Ovary (tissue), 9 donors: Measurements from ENCODE around the gene FGGY. TPM values are rescaled to one million over a fixed set of nuclear protein-coding genes. Genes with fewer than 3 reads are reported as not detected.

Experiments
- DNase-seq, 5 donors: peaks; one replicate each; pipeline ENCODE4 v3.0.0-alpha.2; 2019 to 2020
- H3K27ac ChIP-seq, 2 donors: fragments of 200-600 bp; one replicate each; pipeline versions ENCODE4 v1.5.1 to v1.8.0; 2019 to 2022
- H3K27me3 ChIP-seq: fragments of 200-600 bp; one replicate; pipeline ENCODE4 v1.8.0; 2022
- H3K36me3 ChIP-seq: fragments of 200-600 bp; sonication (generic); one replicate; pipeline ENCODE4 v1.5.1; 2019
- H3K4me1 ChIP-seq: one replicate; pipeline ENCODE4 v1.8.1; 2013; ENCODE audit warnings: mild to moderate bottlenecking, moderate library complexity; ENCODE audit not compliant: insufficient read depth
- H3K4me3 ChIP-seq: fragments of 200-600 bp; sonication (generic); one replicate; pipeline ENCODE4 v1.5.1; 2017
- H3K9me3 ChIP-seq, 2 donors: fragments of 200-600 bp in 1 of 2; sonication (generic) in 1 of 2; one replicate each; pipeline versions ENCODE4 v1.5.1 to v1.8.1; 2013 to 2019; ENCODE audit warnings: mild to moderate bottlenecking in 1 of 2, moderate library complexity in 1 of 2
- EP300 ChIP-seq: sonication (generic); formaldehyde crosslinking; IDR thresholded peaks from one replicate; pipeline ENCODE4 v1.6.1; 2017; ENCODE audit warnings: antibody characterized with exemption
- POLR2A ChIP-seq: fragments of 450-650 bp; IDR thresholded peaks from one replicate; pipeline ENCODE4 v1.6.1; 2017; ENCODE audit warnings: antibody characterized with exemption, mild to moderate bottlenecking, moderate library complexity
- WGBS, 3 donors: extraction: QIAGEN DNeasy Blood & Tissue Kit in 1 of 3; methylation state at CpG; one replicate each; pipeline versions ENCODE4 v1.1.5 to v1.1.7; 2013 to 2017; 5-methylcytosine and 5-hydroxymethylcytosine counted together
- intact Hi-C, 4 donors: fragments of 100-400 bp; cut with DNase I; formaldehyde crosslinking; loops; one replicate each; pipeline versions ENCODE4 v1.11.0 to v1.15.1; 2022 to 2023
- polyA plus RNA-seq, 2 donors: library from polyadenylated mRNA; stranded (reverse); fragments of 200-250 nt in 1 of 2; fragments of 350-450 nt in 1 of 2; fragmentation: Illumina TruSeq in 1 of 2; extraction: RNeasy Lipid Tissue Mini Kit (QIAGEN cat#74804) in 1 of 2; gene quantifications; one replicate each; pipeline ENCODE4 v1.2.3, GENCODE V29; 2013 to 2014
- total RNA-seq, 7 donors: library from RNA; depleted of rRNA in 2 of 7; stranded (reverse); fragments of >200 nt in 2 of 7; fragmentation: NEBNext Ultra II Directional in 3 of 7; extraction: Animal tissue kit (Norgen Biotek cat#: 25700) in 3 of 7; gene quantifications; one replicate each; pipeline versions ENCODE4 v1.1.0 to v1.2.4, GENCODE V29; 2016 to 2023
- TF ChIP-seq, protein P1 (sequence below), 3 donors: fragments of 450-650 bp in 2 of 3; fragments of 200-600 bp in 1 of 3; IDR thresholded peaks; one replicate each; pipeline versions ENCODE4 v1.5.1 to v1.8.0; 2016 to 2022; ENCODE audit warnings: antibody characterized with exemption in 3 of 3, mild to moderate bottlenecking in 1 of 3
- donor health status: DM: no; HTN: no; CAD: no; lungs with moderate emphysema.
- donor health status: DM: no; HTN: no; CAD: no.
- donor health status: Bipolar disorder and iron deficiency.
- donor health status: DM: yes; HTN: yes; CAD: no.
- donor health status: DM: no; HTN: no; CAD: no.
- donor health status: DM: yes; HTN: yes; CAD: no.

The FGGY gene
- total and polyA plus RNA-seq, 9 donors = 7.9 to 62.0 (median 44.7) TPM

DNA sequence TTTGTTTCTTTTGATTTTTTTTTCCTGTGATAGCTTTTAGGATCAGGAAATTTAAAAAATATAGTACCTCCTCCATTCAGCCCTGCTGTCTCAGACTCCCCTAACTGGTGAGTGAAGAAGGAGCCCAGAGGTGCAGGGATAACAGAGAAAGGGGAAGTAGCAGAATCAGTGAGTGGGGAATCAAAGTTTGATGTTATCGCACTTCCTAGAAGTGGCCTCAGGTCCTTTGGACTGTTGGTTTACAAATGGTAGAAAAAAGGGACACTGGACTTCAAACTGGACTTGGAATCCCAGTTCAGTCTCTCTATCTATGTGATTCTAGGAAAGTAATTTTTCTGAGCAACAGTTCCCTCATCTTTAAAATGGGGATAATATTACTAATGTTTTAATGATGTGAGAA lies 99.5 kb downstream of the FGGY start:
- no peak overlapping the region for H3K27ac ChIP-seq
- no peak for TF ChIP-seq POLR2A
- TF ChIP-seq EP300 = no peak
- TF ChIP-seq, protein P1, sequence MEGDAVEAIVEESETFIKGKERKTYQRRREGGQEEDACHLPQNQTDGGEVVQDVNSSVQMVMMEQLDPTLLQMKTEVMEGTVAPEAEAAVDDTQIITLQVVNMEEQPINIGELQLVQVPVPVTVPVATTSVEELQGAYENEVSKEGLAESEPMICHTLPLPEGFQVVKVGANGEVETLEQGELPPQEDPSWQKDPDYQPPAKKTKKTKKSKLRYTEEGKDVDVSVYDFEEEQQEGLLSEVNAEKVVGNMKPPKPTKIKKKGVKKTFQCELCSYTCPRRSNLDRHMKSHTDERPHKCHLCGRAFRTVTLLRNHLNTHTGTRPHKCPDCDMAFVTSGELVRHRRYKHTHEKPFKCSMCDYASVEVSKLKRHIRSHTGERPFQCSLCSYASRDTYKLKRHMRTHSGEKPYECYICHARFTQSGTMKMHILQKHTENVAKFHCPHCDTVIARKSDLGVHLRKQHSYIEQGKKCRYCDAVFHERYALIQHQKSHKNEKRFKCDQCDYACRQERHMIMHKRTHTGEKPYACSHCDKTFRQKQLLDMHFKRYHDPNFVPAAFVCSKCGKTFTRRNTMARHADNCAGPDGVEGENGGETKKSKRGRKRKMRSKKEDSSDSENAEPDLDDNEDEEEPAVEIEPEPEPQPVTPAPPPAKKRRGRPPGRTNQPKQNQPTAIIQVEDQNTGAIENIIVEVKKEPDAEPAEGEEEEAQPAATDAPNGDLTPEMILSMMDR (IDR thresholded peaks at IDR 0.05) = no peak
- 95 to 97% (median 96%) methylated on average over 1 of the region's 1 CpG for WGBS, 3 donors
- H3K4me3 ChIP-seq = no peak overlapping the region
- no peaks in the 10 kb centered on the region for H3K36me3 ChIP-seq
- DNase-seq = no peak
- peaks cover 13% of the 10 kb centered on the region for H3K4me1 ChIP-seq
- intact Hi-C loops = loop anchor here in 1 of 4 donors (10.0 kb wide), 1 partner anchor 118 kb away; no protein-coding TSS in a partner anchor
- no peaks in the 10 kb centered on the region for H3K27me3 ChIP-seq
- no peaks in the 10 kb centered on the region for H3K9me3 ChIP-seq

- Histone ChIP-seq H3K36me3 (no peaks in the 10 kb centered on the region), H3K27ac (no peak overlapping the region), H3K4me3 (no peak overlapping the region), H3K9me3 (no peaks in the 10 kb centered on the region), H3K4me1 (peaks cover 11% of the 10 kb centered on the region), H3K27me3 (no peaks in the 10 kb centered on the region)
- no peak for DNase-seq
- no peak for TF ChIP-seq EP300
- TF ChIP-seq, protein P1 (IDR thresholded peaks at IDR 0.05) = no peak
- no peak for TF ChIP-seq POLR2A
- 74 to 93% (median 93%) methylated on average over 7 of the region's 7 CpGs for WGBS, 3 donors
- intact Hi-C loops = loop anchor here in 1 of 4 donors (10.0 kb wide), 1 partner anchor 118 kb away; no protein-coding TSS in a partner anchor
Observed at GRCh38 chr1:59397139-59397858, 100.4 kb downstream of the FGGY start.

DNA sequence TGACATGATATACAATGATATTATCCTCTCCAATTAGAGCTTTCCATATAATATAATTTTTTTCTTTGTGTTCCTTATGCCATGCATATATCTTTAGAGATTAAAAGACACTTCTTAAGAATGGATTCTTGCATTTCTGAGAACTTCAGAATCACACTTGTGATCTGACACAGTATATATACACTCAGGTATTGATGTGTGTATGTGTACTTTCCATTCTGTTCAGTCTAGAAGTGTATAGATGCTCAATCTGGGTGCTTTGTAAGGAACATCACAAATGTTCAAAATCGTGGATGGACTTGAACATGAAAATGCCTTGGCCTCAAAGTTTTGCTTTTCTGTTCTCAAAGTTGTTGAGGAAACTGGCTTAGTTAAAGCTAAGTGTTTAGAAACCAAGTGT lies 102.7 kb downstream of the FGGY start:
- intact Hi-C loops = loop anchor here in 1 of 4 donors (10.0 kb wide), 1 partner anchor 115 kb away; no protein-coding TSS in a partner anchor
- Histone ChIP-seq H3K9me3 (no peaks in the 10 kb centered on the region), H3K27me3 (no peaks in the 10 kb centered on the region), H3K4me1 (peaks cover 1% of the 10 kb centered on the region), H3K4me3 (no peak overlapping the region), H3K36me3 (no peaks in the 10 kb centered on the region), H3K27ac (no peak overlapping the region)
- no peak for DNase-seq
- 68 to 82% (median 78%) methylated on average over 1 of the region's 1 CpG for WGBS, 3 donors
- no peak for TF ChIP-seq POLR2A
- TF ChIP-seq, protein P1 (IDR thresholded peaks at IDR 0.05) = no peak

DNA sequence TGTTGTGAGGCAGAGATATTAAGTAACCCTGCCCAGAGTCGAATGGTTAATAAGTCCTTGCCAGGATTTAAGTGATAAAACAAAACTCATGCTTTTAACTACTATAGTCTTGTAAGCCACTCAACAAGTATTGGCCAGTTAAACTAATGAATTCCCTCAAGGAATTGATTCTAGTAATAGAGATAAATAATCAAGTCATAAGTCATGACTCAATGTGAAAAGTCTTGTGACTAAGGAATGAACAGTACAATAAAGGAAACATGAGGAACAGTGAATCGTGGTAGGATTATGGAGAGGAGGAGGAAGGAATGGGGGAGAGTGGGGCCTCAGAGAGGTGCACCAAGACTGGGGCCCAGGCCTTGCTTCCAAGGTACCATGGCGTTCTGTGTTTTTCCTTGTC lies 104.7 kb downstream of the FGGY start:
- H3K36me3 ChIP-seq = no peaks in the 10 kb centered on the region
- H3K4me1 ChIP-seq = no peaks in the 10 kb centered on the region
- 93 to 97% (median 95%) methylated on average over 3 of the region's 3 CpGs for WGBS, 3 donors
- DNase-seq = no peak
- H3K27me3 ChIP-seq = no peaks in the 10 kb centered on the region
- H3K4me3 ChIP-seq = no peak overlapping the region
- TF ChIP-seq EP300 = no peak
- TF ChIP-seq POLR2A = no peak
- TF ChIP-seq, protein P1 (IDR thresholded peaks at IDR 0.05) = no peak
- no peaks in the 10 kb centered on the region for H3K9me3 ChIP-seq
- H3K27ac ChIP-seq = no peak overlapping the region
- intact Hi-C loops = no loop called here
